ENCODE measurements around the gene MYO18B.

MYO18B gene

DNA sequence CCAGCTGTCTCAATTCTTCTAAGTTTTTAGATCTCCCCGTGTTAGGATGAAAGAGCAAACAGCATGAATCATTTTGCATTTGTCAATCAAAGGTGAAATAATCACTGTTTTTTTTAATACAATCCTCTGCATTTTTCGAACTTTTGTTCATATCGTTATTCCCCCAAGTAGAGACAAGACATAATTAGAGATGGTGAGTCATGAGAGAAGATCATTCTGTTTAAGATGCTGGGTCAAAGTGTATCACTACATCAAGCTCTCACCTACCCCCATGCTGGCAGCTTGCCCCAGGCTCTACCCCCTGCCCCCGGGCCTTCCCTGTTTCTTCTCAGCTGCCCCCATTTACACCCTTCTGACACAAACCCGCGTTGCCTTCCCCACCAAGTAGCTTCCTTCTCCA is 30.5 kb upstream of the MYO18B start:
- DNase-seq (ENCODE audit: low read depth), result no peak
- H3K4me3 ChIP-seq (ENCODE audit: control insufficient read depth, low read depth, low read length), result no peak overlapping the region
- TF ChIP-seq, protein P1, sequence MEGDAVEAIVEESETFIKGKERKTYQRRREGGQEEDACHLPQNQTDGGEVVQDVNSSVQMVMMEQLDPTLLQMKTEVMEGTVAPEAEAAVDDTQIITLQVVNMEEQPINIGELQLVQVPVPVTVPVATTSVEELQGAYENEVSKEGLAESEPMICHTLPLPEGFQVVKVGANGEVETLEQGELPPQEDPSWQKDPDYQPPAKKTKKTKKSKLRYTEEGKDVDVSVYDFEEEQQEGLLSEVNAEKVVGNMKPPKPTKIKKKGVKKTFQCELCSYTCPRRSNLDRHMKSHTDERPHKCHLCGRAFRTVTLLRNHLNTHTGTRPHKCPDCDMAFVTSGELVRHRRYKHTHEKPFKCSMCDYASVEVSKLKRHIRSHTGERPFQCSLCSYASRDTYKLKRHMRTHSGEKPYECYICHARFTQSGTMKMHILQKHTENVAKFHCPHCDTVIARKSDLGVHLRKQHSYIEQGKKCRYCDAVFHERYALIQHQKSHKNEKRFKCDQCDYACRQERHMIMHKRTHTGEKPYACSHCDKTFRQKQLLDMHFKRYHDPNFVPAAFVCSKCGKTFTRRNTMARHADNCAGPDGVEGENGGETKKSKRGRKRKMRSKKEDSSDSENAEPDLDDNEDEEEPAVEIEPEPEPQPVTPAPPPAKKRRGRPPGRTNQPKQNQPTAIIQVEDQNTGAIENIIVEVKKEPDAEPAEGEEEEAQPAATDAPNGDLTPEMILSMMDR (IDR thresholded peaks at IDR 0.05; ENCODE audit: control insufficient read depth, insufficient read depth, low read depth, low read length, missing control alignments), result no peak

DNA sequence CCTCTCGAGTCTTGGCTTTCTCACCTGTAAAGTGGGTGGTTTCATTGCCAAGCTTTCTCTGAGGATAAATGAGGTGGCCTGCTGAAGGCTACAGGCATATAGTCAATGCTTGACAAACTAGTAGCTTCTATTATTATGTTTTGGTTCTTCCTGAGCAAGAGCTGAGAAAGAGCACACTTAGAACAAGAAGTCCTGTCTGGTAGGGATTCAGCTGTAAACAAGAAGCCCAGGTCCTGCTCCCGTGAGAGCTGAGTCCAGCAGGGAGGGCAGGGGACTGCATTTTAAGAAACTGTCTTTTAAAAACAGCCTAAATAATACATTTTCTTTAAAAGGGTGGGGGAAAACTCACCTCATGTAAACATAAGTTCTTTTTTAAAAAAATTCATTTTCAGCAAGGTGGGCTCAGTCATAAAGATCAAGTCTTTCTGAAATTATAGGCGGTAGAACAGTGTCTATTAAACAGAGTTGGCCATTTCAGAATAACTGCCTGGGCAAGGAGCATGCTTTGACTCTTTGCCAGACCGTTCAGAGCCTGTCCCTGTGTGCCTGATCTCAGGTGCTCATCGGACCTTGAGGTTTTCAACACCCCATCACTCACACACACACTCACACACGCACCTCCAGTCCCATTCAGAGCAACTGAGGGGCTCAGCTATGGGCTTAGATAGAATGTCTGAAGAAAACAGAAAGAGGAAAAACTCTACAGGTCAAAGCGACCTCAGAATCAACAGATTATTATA is 29.2 kb upstream of the MYO18B start:
- H3K4me3 ChIP-seq (ENCODE audit: control insufficient read depth, low read depth, low read length), result no peak overlapping the region
- no peak for DNase-seq (ENCODE audit: low read depth)
- TF ChIP-seq, protein P1 (IDR thresholded peaks at IDR 0.05; ENCODE audit: control insufficient read depth, insufficient read depth, low read depth, low read length, missing control alignments), result no peak

DNA sequence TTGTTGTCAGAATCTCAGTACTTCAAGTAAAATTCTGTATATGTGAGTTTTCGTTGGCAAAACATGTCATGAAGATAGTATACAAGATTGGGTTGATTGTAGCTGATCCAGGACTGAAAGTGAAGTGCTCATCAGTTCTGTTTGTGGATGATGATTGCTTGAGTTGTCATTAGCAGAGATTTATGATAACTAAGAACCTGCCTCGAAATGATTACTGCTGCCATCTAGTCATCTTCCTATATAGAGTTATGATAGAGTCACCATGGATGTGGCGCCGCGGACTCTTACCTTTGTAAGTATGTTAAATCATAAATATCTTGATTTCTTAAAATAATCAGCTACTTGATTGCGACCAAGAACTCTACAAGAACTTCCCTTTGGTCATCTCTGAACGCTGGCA is 27.9 kb upstream of the MYO18B start:
- TF ChIP-seq, protein P1 (IDR thresholded peaks at IDR 0.05; ENCODE audit: control insufficient read depth, insufficient read depth, low read depth, low read length, missing control alignments), result no peak
- no peak overlapping the region for H3K4me3 ChIP-seq (ENCODE audit: control insufficient read depth, low read depth, low read length)
- no peak for DNase-seq (ENCODE audit: low read depth)

- DNase-seq (ENCODE audit: low read depth), result no peak
- TF ChIP-seq, protein P1 (IDR thresholded peaks at IDR 0.05; ENCODE audit: control insufficient read depth, insufficient read depth, low read depth, low read length, missing control alignments), result no peak
- H3K4me3 ChIP-seq (ENCODE audit: control insufficient read depth, low read depth, low read length), result no peak overlapping the region
Observed at GRCh38 chr22:25714739-25715138, 27.2 kb upstream of the MYO18B start.

DNA sequence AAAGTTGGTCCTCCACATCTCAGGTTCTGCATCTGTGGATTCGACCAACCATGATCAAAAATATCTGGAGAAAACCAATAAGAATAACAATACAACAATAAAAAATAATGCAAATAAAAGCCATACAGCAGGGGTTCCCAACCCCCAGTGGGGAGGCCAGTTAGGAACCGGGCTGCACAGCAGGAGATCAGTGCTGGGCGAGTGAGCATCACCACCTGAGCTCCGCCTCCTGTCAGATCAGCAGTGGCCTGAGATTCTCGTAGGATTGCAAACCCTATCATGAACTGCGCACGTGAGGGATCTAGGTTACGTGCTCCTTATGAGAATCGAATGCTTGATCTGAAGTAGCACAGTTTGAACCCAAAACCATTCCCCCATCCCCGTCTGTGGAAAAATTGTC is 25.4 kb upstream of the MYO18B start:
- H3K4me3 ChIP-seq (ENCODE audit: control insufficient read depth, low read depth, low read length), result no peak overlapping the region
- DNase-seq (ENCODE audit: low read depth), result no peak
- TF ChIP-seq, protein P1 (IDR thresholded peaks at IDR 0.05; ENCODE audit: control insufficient read depth, insufficient read depth, low read depth, low read length, missing control alignments), result no peak

DNA sequence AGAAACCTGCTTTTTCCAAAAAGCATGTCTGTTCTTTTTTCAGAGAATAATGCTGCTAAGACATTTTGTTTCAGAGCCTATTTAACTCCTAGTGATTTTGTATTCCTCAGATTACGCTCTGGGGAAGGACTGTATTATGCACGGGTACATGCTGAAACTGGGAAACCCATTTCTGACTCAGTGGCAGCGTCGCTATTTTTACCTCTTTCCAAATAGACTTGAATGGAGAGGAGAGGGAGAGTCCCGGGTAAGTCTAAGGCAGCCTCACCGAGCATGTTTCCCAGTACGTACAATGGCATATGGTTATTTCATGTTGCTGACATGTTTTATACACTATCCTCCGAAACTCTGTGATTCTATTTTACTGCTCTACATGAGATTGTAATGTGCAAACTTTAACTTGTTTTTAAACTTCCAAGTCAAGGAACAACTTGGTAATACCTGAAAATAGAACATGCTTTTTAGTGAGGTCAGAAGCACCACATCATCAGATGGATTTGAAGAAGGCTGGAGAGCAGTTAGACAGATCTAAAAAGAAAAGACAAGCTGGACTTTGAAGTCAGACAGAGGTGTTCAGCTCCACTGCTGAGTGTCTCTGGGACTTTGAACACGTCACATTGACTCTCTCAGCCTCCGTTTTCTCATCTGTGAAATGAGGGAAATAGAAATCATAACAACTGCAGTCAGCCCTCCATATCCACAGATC is 23.7 kb upstream of the MYO18B start:
- DNase-seq (ENCODE audit: low read depth), result no peak
- H3K4me3 ChIP-seq (ENCODE audit: control insufficient read depth, low read depth, low read length), result no peak overlapping the region
- TF ChIP-seq, protein P1 (IDR thresholded peaks at IDR 0.05; ENCODE audit: control insufficient read depth, insufficient read depth, low read depth, low read length, missing control alignments), result no peak

Data from AG09309 (cell line).